ENCODE results near the gene ARHGAP15. TPM values are rescaled to one million over a fixed set of nuclear protein-coding genes. Genes with fewer than 3 reads are reported as not detected.

The ARHGAP15 gene
- total RNA-seq, 1 donor from 2014 or later: not detected

- no peak overlapping the region for H3K9ac ChIP-seq (ENCODE audit: low read length)
- DNase-seq (ENCODE audit: low read depth) (no peak), FAIRE-seq (no peak)
- no peaks in the 10 kb centered on the region for H3K4me1 ChIP-seq (ENCODE audit: insufficient read depth, low read length)
- no peaks in the 10 kb centered on the region for H3K36me3 ChIP-seq (ENCODE audit: insufficient read depth, low read length)
- TF ChIP-seq EZH2 (IDR thresholded peaks at IDR 0.05; ENCODE audit: insufficient read depth, low read length) (no peak), CTCF (IDR thresholded peaks at IDR 0.05; ENCODE audit: insufficient read depth, low read depth, low read length) (no peak)
- H4K20me1 ChIP-seq (ENCODE audit: insufficient read depth, low read length): no peaks in the 10 kb centered on the region
- no peak overlapping the region for H3K27ac ChIP-seq (ENCODE audit: low read depth, low read length)
- peaks cover 2% of the 10 kb centered on the region for H3K27me3 Mint-ChIP-seq (ENCODE audit: low read depth, unreplicated experiment)
- no peak overlapping the region for H3K27ac Mint-ChIP-seq (ENCODE audit: unreplicated experiment)
- H3K4me3 Mint-ChIP-seq (ENCODE audit: unreplicated experiment): no peak overlapping the region
- no peaks in the 10 kb centered on the region for H3K36me3 Mint-ChIP-seq (ENCODE audit: low read depth, unreplicated experiment)
- H3K79me2 ChIP-seq (ENCODE audit: insufficient read depth, low read length): no peaks in the 10 kb centered on the region
- no peaks in the 10 kb centered on the region for H3K9me3 ChIP-seq (ENCODE audit: insufficient read depth, low read depth, low read length)
- no peak overlapping the region for H3K4me2 ChIP-seq (ENCODE audit: low read length)
- no peak overlapping the region for H2AFZ ChIP-seq (ENCODE audit: low read depth, low read length)
- no peaks in the 10 kb centered on the region for H3K4me1 Mint-ChIP-seq (ENCODE audit: low read depth, unreplicated experiment)
- H3K4me3 ChIP-seq (ENCODE audit: insufficient read depth, low read depth, low read length): no peak overlapping the region
- no peaks in the 10 kb centered on the region for H3K27me3 ChIP-seq (ENCODE audit: insufficient read depth, low read length)
- H3K9me3 Mint-ChIP-seq (ENCODE audit: unreplicated experiment): no peaks in the 10 kb centered on the region
Observed at GRCh38 chr2:143378996-143379395, 249.8 kb downstream of the ARHGAP15 start.

GRCh38 chr2:143379955-143380354, 250.7 kb downstream of the ARHGAP15 start:
- no peak overlapping the region for H3K4me2 ChIP-seq (ENCODE audit: low read length)
- H3K9ac ChIP-seq (ENCODE audit: low read length): no peak overlapping the region
- no peaks in the 10 kb centered on the region for H3K4me1 ChIP-seq (ENCODE audit: insufficient read depth, low read length)
- H3K27me3 ChIP-seq (ENCODE audit: insufficient read depth, low read length): no peaks in the 10 kb centered on the region
- H3K27ac ChIP-seq (ENCODE audit: low read depth, low read length): no peak overlapping the region
- Mint-ChIP-seq H3K27ac (ENCODE audit: unreplicated experiment) (no peak overlapping the region), H3K27me3 (ENCODE audit: low read depth, unreplicated experiment) (peaks cover 2% of the 10 kb centered on the region), H3K4me3 (ENCODE audit: unreplicated experiment) (no peak overlapping the region), H3K4me1 (ENCODE audit: low read depth, unreplicated experiment) (no peaks in the 10 kb centered on the region), H3K9me3 (ENCODE audit: unreplicated experiment) (no peaks in the 10 kb centered on the region), H3K36me3 (ENCODE audit: low read depth, unreplicated experiment) (no peaks in the 10 kb centered on the region)
- H2AFZ ChIP-seq (ENCODE audit: low read depth, low read length): no peak overlapping the region
- no peaks in the 10 kb centered on the region for H4K20me1 ChIP-seq (ENCODE audit: insufficient read depth, low read length)
- TF ChIP-seq CTCF (IDR thresholded peaks at IDR 0.05; ENCODE audit: insufficient read depth, low read depth, low read length) (no peak), EZH2 (IDR thresholded peaks at IDR 0.05; ENCODE audit: insufficient read depth, low read length) (no peak)
- H3K9me3 ChIP-seq (ENCODE audit: insufficient read depth, low read depth, low read length): no peaks in the 10 kb centered on the region
- no peaks in the 10 kb centered on the region for H3K36me3 ChIP-seq (ENCODE audit: insufficient read depth, low read length)
- FAIRE-seq: no peak
- H3K4me3 ChIP-seq (ENCODE audit: insufficient read depth, low read depth, low read length): no peak overlapping the region
- H3K79me2 ChIP-seq (ENCODE audit: insufficient read depth, low read length): no peaks in the 10 kb centered on the region
- no peak for DNase-seq (ENCODE audit: low read depth)

- no peaks in the 10 kb centered on the region for H3K36me3 ChIP-seq (ENCODE audit: insufficient read depth, low read length)
- no peak overlapping the region for H3K4me2 ChIP-seq (ENCODE audit: low read length)
- no peak overlapping the region for H3K27ac ChIP-seq (ENCODE audit: low read depth, low read length)
- no peak overlapping the region for H3K9ac ChIP-seq (ENCODE audit: low read length)
- H3K79me2 ChIP-seq (ENCODE audit: insufficient read depth, low read length): no peaks in the 10 kb centered on the region
- TF ChIP-seq CTCF (IDR thresholded peaks at IDR 0.05; ENCODE audit: insufficient read depth, low read depth, low read length) (no peak), EZH2 (IDR thresholded peaks at IDR 0.05; ENCODE audit: insufficient read depth, low read length) (no peak)
- FAIRE-seq (no peak), DNase-seq (ENCODE audit: low read depth) (no peak)
- no peak overlapping the region for H3K4me3 ChIP-seq (ENCODE audit: insufficient read depth, low read depth, low read length)
- Mint-ChIP-seq H3K4me3 (ENCODE audit: unreplicated experiment) (no peak overlapping the region), H3K36me3 (ENCODE audit: low read depth, unreplicated experiment) (no peaks in the 10 kb centered on the region), H3K27me3 (ENCODE audit: low read depth, unreplicated experiment) (peaks cover 2% of the 10 kb centered on the region), H3K4me1 (ENCODE audit: low read depth, unreplicated experiment) (no peaks in the 10 kb centered on the region), H3K9me3 (ENCODE audit: unreplicated experiment) (no peaks in the 10 kb centered on the region), H3K27ac (ENCODE audit: unreplicated experiment) (no peak overlapping the region)
- no peak overlapping the region for H2AFZ ChIP-seq (ENCODE audit: low read depth, low read length)
- H3K27me3 ChIP-seq (ENCODE audit: insufficient read depth, low read length): no peaks in the 10 kb centered on the region
- no peaks in the 10 kb centered on the region for H3K9me3 ChIP-seq (ENCODE audit: insufficient read depth, low read depth, low read length)
- no peaks in the 10 kb centered on the region for H4K20me1 ChIP-seq (ENCODE audit: insufficient read depth, low read length)
- H3K4me1 ChIP-seq (ENCODE audit: insufficient read depth, low read length): no peaks in the 10 kb centered on the region
Observed at GRCh38 chr2:143382573-143382972, 253.4 kb downstream of the ARHGAP15 start.
